DMS 273 (cell line): ENCODE measurements around the gene FST.

Experiments
- DNase-seq: peaks from one replicate; lab custom pipeline; 2025; ENCODE audit not compliant: unreplicated experiment; lab: John Stamatoyannopoulos, UW

FST gene

GRCh38 chr5:53480416-53481158, at the start of gene FST:
Gene FST, plus strand, starts transcription at chr5:53480629. Its CDS starts 163 bp downstream, at chr5:53480792.
- peak; percentile 75 for DNase-seq

- no peak for DNase-seq
Observed at GRCh38 chr5:53431665-53432064, 48.8 kb upstream of the FST start.

GRCh38 chr5:53433026-53433425, 47.4 kb upstream of the FST start:
- no peak for DNase-seq

GRCh38 chr5:53434541-53434940, 45.9 kb upstream of the FST start:
- no peak for DNase-seq

GRCh38 chr5:53436480-53437191, 43.8 kb upstream of the FST start:
- no peak for DNase-seq

GRCh38 chr5:53438079-53438478, 42.4 kb upstream of the FST start:
- DNase-seq = no peak

GRCh38 chr5:53438486-53439472, 41.6 kb upstream of the FST start:
- no peak for DNase-seq

- no peak for DNase-seq
Observed at GRCh38 chr5:53442961-53443360, 37.5 kb upstream of the FST start.

GRCh38 chr5:53445569-53445968, 34.9 kb upstream of the FST start:
- no peak for DNase-seq

- DNase-seq = no peak
Observed at GRCh38 chr5:53446908-53447307, 33.5 kb upstream of the FST start.

GRCh38 chr5:53448851-53449250, 31.6 kb upstream of the FST start:
- DNase-seq = no peak

- DNase-seq = no peak
Observed at GRCh38 chr5:53453898-53454718, 26.3 kb upstream of the FST start.

GRCh38 chr5:53454719-53455000, 25.8 kb upstream of the FST start:
- DNase-seq = no peak

GRCh38 chr5:53456366-53456765, 24.1 kb upstream of the FST start:
- no peak for DNase-seq

- DNase-seq = no peak
Observed at GRCh38 chr5:53463909-53464621, 16.4 kb upstream of the FST start.

GRCh38 chr5:53464722-53465121, 15.7 kb upstream of the FST start:
- DNase-seq = no peak

GRCh38 chr5:53469946-53470687, 10.3 kb upstream of the FST start:
- no peak for DNase-seq

GRCh38 chr5:53472279-53472678, 8.2 kb upstream of the FST start:
- DNase-seq = no peak

- DNase-seq = no peak
Observed at GRCh38 chr5:53472720-53473510, 7.5 kb upstream of the FST start.
